Measurements from ENCODE around the gene PPP1R1B. TPM values are rescaled to one million over a fixed set of nuclear protein-coding genes. Genes with fewer than 3 reads are reported as not detected.

Gene PPP1R1B
- total and polyA plus RNA-seq, 9 of the 15 experiments (the other 6 are each of a cell fraction or from before 2014, with no cell fraction given): 0.07 to 0.18 (median 0.10) TPM; not detected in 4

DNA sequence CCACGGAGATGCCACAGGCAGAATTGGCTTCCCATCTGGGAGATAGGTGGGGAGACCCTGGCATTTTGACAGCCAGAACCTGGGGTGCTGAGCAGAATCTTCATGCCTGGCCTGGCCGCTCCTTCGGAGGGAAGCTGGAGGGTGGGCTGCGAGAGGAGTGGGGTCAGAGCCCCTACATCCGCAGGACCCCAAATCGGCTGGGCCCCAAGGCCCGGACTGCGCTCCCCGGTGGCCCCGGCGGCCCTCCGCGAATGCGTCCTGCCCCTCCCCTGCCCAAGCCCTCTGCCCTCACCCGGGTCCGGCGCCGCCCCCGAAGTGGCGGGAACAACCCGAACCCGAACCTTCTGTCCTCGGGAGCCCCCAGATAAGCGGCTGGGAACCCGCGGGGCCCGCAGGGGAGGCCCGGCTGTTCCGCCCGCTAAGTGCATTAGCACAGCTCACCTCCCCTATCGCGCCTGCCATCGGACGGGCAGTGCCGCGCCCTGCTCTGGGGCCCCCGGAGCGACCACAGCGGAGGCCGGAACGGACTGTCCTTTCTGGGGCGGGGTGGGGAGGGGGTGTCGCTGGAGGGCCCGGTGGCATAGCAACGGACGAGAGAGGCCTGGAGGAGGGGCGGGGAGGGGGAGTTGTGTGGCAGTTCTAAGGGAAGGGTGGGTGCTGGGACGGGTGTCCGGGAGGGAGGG is 40.7 kb downstream of the PPP1R1B start (continued):
- TF ChIP-seq, protein P1, sequence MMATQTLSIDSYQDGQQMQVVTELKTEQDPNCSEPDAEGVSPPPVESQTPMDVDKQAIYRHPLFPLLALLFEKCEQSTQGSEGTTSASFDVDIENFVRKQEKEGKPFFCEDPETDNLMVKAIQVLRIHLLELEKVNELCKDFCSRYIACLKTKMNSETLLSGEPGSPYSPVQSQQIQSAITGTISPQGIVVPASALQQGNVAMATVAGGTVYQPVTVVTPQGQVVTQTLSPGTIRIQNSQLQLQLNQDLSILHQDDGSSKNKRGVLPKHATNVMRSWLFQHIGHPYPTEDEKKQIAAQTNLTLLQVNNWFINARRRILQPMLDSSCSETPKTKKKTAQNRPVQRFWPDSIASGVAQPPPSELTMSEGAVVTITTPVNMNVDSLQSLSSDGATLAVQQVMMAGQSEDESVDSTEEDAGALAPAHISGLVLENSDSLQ (IDR thresholded peaks at IDR 0.05): no peak
- TF ChIP-seq C11orf30 (IDR thresholded peaks at IDR 0.05; ENCODE audit: low read depth) (no peak), BRD4 (IDR thresholded peaks at IDR 0.05) (0 out of 2 replicates have a peak, but pooled peaks have one; percentile 56), SMAD3 (CRISPR knock-in tag; conservative IDR thresholded peaks at IDR 0.05) (no peak), NR4A1 (CRISPR knock-in tag; IDR thresholded peaks at IDR 0.05) (no peak), NR4A1 (tag; IDR thresholded peaks at IDR 0.05) (peak; percentile 52; the same call in 1 of the 2 replicates), MTA3 (IDR thresholded peaks at IDR 0.05; ENCODE audit: borderline replicate concordance) (peak; percentile 82; the same call in 1 of the 2 replicates), ZNF274 (IDR thresholded peaks at IDR 0.05; ENCODE audit: borderline replicate concordance, low read depth, low read length) (no peak), ATF4 (CRISPR knock-in tag; IDR thresholded peaks at IDR 0.05) (no peak), IRF9 (tag; IDR thresholded peaks at IDR 0.05) (no peak), CAMTA2 (CRISPR knock-in tag; conservative IDR thresholded peaks at IDR 0.05) (no peak), ZBTB17 (CRISPR knock-in tag; IDR thresholded peaks at IDR 0.05) (no peak; the same call in 1 of the 2 replicates), CBX3 (IDR thresholded peaks at IDR 0.05; ENCODE audit: borderline replicate concordance in 1 of 2, low read length in 2 of 2) (no peak), MBD2 (IDR thresholded peaks at IDR 0.05; ENCODE audit: borderline replicate concordance, low read depth) (peak; percentile 82; the same call in 1 of the 2 replicates), ZNF174 (CRISPR knock-in tag; IDR thresholded peaks at IDR 0.05) (no peak), DDX20 (tag; IDR thresholded peaks at IDR 0.05; ENCODE audit: low read depth) (no peak), TCFL5 (CRISPR knock-in tag; conservative IDR thresholded peaks at IDR 0.05) (no peak), PHF8 (IDR thresholded peaks at IDR 0.05; ENCODE audit: borderline replicate concordance, low read length) (peak; percentile 26; the same call in 1 of the 2 replicates), STAG1 (CRISPR knock-in tag; IDR thresholded peaks at IDR 0.05; ENCODE audit: borderline replicate concordance) (no peak), SMARCA5 (IDR thresholded peaks at IDR 0.05) (no peak), XRCC5 (IDR thresholded peaks at IDR 0.05; ENCODE audit: low read depth, low read length) (no peak), LARP7 (IDR thresholded peaks at IDR 0.05) (no peak), PURB (CRISPR knock-in tag; IDR thresholded peaks at IDR 0.05; ENCODE audit: low read depth) (no peak), ZNF253 (CRISPR knock-in tag; conservative IDR thresholded peaks at IDR 0.05) (no peak), SUPT5H (IDR thresholded peaks at IDR 0.05) (0 out of 2 replicates have a peak, but pooled peaks have one; percentile 35), ZNF778 (CRISPR knock-in tag; IDR thresholded peaks at IDR 0.05) (no peak), WHSC1 (IDR thresholded peaks at IDR 0.05; ENCODE audit: low read length) (no peak), RFX7 (CRISPR knock-in tag; IDR thresholded peaks at IDR 0.05) (no peak)
- TF ChIP-seq, protein P2, sequence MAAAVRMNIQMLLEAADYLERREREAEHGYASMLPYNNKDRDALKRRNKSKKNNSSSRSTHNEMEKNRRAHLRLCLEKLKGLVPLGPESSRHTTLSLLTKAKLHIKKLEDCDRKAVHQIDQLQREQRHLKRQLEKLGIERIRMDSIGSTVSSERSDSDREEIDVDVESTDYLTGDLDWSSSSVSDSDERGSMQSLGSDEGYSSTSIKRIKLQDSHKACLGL (CRISPR knock-in tag; IDR thresholded peaks at IDR 0.05; ENCODE audit: borderline replicate concordance, poor library complexity, severe bottlenecking): no peak
